ENCODE results near the gene CFAP299. TPM values are rescaled to one million over a fixed set of nuclear protein-coding genes. Genes with fewer than 3 reads are reported as not detected.
"Not testable (repeated sequence)": the region's sequence is repeated elsewhere in the genome, so short reads cannot be mapped to it uniquely, and the experiment has no call there.

The CFAP299 gene
- total RNA-seq, 1 donor from 2014 or later, result not detected

- DNase-seq (ENCODE audit: low read depth in 2 of 2), result no peak
Measured at GRCh38 chr4:80324171-80324570, 11.4 kb upstream of the CFAP299 start.

GRCh38 chr4:80331693-80332092 is 3.8 kb upstream of the CFAP299 start:
- no peak for DNase-seq (ENCODE audit: low read depth in 2 of 2)

- no peak for DNase-seq (ENCODE audit: low read depth in 2 of 2)
Measured at GRCh38 chr4:80333121-80333520, 2.4 kb upstream of the CFAP299 start.

GRCh38 chr4:80334568-80334967 is 962 bp upstream of the CFAP299 start:
- no peak for DNase-seq (ENCODE audit: low read depth in 2 of 2)

- DNase-seq (ENCODE audit: low read depth in 2 of 2), result no peak
Measured at GRCh38 chr4:80335226-80335553, 340 bp upstream of the CFAP299 start.

- DNase-seq (ENCODE audit: low read depth in 2 of 2), result peak; percentile 15 to 55
Measured at GRCh38 chr4:80336582-80336981, 1.1 kb downstream of the CFAP299 start.

- DNase-seq (ENCODE audit: low read depth in 2 of 2), result no peak
Measured at GRCh38 chr4:80340036-80340435, 4.5 kb downstream of the CFAP299 start.

GRCh38 chr4:80342684-80343083 is 7.2 kb downstream of the CFAP299 start:
- not testable (repeated sequence) for DNase-seq (ENCODE audit: low read depth in 2 of 2)

GRCh38 chr4:80343887-80344286 is 8.4 kb downstream of the CFAP299 start:
- DNase-seq (ENCODE audit: low read depth in 2 of 2), result no peak

GRCh38 chr4:80360084-80360483 is 24.6 kb downstream of the CFAP299 start:
- DNase-seq (ENCODE audit: low read depth in 2 of 2), result no peak

GRCh38 chr4:80360900-80361299 is 25.4 kb downstream of the CFAP299 start:
- no peak for DNase-seq (ENCODE audit: low read depth in 2 of 2)

GRCh38 chr4:80361329-80361900 is 25.9 kb downstream of the CFAP299 start:
- peak; percentile 5 to 12 for DNase-seq (ENCODE audit: low read depth in 2 of 2)

- peak in 1 of 2 donors; percentile 22 for DNase-seq (ENCODE audit: low read depth in 2 of 2)
Measured at GRCh38 chr4:80362578-80363181, 27.1 kb downstream of the CFAP299 start.

GRCh38 chr4:80365928-80366327 is 30.4 kb downstream of the CFAP299 start:
- peak; percentile 16 to 52 for DNase-seq (ENCODE audit: low read depth in 2 of 2)

- no peak for DNase-seq (ENCODE audit: low read depth in 2 of 2)
Measured at GRCh38 chr4:80367737-80368136, 32.2 kb downstream of the CFAP299 start.

GRCh38 chr4:80370635-80371034 is 35.1 kb downstream of the CFAP299 start:
- no peak for DNase-seq (ENCODE audit: low read depth in 2 of 2)

GRCh38 chr4:80371046-80371445 is 35.5 kb downstream of the CFAP299 start:
- no peak for DNase-seq (ENCODE audit: low read depth in 2 of 2)

- DNase-seq (ENCODE audit: low read depth in 2 of 2), result no peak
Measured at GRCh38 chr4:80374180-80374579, 38.6 kb downstream of the CFAP299 start.

- no peak for DNase-seq (ENCODE audit: low read depth in 2 of 2)
Measured at GRCh38 chr4:80382090-80382832, 46.7 kb downstream of the CFAP299 start.

GRCh38 chr4:80385397-80386280 is 50.1 kb downstream of the CFAP299 start:
- DNase-seq (ENCODE audit: low read depth in 2 of 2), result no peak

GRCh38 chr4:80386281-80386886 is 50.9 kb downstream of the CFAP299 start:
- no peak for DNase-seq (ENCODE audit: low read depth in 2 of 2)

All from dermis microvascular lymphatic vessel endothelial cell (primary cell).